Muscle layer of duodenum (tissue), 2 donors: ENCODE data around the gene SESTD1.

Experiments used
- H3K27ac ChIP-seq: one replicate; pipeline ENCODE4 v1.7.0; 2013; ENCODE audit warnings: mild to moderate bottlenecking, low read length
- H3K27me3 ChIP-seq: one replicate; pipeline ENCODE4 v1.7.0; 2013; ENCODE audit warnings: low read depth, mild to moderate bottlenecking, control low read depth, low read length
- H3K36me3 ChIP-seq, 2 donors: one replicate each; pipeline ENCODE4 v1.7.0; 2013; ENCODE audit warnings: low read length in 2 of 2, control low read depth in 1 of 2, mild to moderate bottlenecking in 1 of 2; ENCODE audit not compliant: insufficient read depth in 2 of 2, control insufficient read depth in 1 of 2
- H3K4me1 ChIP-seq, 2 donors: one replicate each; pipeline ENCODE4 v1.7.0; 2013; ENCODE audit warnings: low read length in 2 of 2, mild to moderate bottlenecking in 2 of 2, control low read depth in 1 of 2, moderate library complexity in 1 of 2; ENCODE audit not compliant: insufficient read depth in 2 of 2, control insufficient read depth in 1 of 2
- H3K4me3 ChIP-seq, 2 donors: one replicate each; pipeline ENCODE4 v1.7.0; 2013; ENCODE audit warnings: low read length in 2 of 2, low read depth in 1 of 2, mild to moderate bottlenecking in 1 of 2
- H3K9me3 ChIP-seq, 2 donors: one replicate each; pipeline ENCODE4 v1.7.0; 2013; ENCODE audit warnings: low read length in 2 of 2, control low read depth in 1 of 2, mild to moderate bottlenecking in 1 of 2; ENCODE audit not compliant: control insufficient read depth in 1 of 2
- donor health status: healthy.

Gene SESTD1, protein sequence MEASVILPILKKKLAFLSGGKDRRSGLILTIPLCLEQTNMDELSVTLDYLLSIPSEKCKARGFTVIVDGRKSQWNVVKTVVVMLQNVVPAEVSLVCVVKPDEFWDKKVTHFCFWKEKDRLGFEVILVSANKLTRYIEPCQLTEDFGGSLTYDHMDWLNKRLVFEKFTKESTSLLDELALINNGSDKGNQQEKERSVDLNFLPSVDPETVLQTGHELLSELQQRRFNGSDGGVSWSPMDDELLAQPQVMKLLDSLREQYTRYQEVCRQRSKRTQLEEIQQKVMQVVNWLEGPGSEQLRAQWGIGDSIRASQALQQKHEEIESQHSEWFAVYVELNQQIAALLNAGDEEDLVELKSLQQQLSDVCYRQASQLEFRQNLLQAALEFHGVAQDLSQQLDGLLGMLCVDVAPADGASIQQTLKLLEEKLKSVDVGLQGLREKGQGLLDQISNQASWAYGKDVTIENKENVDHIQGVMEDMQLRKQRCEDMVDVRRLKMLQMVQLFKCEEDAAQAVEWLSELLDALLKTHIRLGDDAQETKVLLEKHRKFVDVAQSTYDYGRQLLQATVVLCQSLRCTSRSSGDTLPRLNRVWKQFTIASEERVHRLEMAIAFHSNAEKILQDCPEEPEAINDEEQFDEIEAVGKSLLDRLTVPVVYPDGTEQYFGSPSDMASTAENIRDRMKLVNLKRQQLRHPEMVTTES

DNA sequence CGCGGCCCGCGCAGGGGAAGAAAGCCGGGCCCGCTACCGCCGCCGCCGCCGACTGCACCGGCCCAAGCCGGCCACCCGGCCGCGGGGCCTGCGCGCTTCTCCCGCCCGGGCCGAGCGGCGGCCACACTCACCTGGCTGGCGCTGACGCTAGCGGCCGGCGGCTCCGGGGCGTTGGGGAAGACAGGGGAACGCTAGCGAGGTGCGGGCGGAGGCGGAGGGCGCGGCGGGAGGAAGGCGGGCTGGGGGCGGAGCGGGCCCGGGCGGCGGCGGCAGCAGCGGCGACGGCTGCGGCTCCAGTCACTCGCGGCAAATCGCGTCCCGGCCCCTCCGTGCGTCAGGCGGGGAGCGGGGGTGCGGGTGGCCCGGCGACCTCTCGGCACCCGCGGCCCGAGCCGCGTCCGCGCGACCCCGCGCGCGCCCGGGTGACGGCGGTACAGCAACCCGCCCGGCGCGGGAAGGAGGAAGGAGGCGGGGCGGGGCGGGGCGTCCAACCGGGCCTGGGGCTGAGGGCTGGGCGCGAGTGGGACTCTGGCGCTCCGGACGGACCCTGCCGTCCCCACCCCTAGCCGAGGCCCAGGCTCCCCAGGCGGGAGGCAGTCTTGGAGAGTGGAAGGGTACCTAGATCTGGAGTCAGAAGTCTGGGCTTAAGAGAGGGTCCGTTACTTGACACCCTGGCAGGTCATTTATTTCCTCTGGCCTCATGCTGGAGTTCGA lies at the start of gene SESTD1:
Gene SESTD1, minus strand, starts transcription at position 465 of the 714 bp plus-strand sequence. CDS start 72,991 bp downstream, outside the sequence.
- Histone ChIP-seq H3K9me3 (no peaks in the 10 kb centered on the region), H3K36me3 (peaks cover 0 to 14% of the 10 kb centered on the region in 2 donors), H3K27ac (peak within 1 kb of the TSS; percentile 80), H3K27me3 (no peaks in the 10 kb centered on the region), H3K4me3 (peak within 1 kb of the TSS; percentile 85 to 86), H3K4me1 (peaks cover 0 to 20% of the 10 kb centered on the region in 2 donors)

- Histone ChIP-seq H3K27ac (no peak overlapping the region), H3K27me3 (no peaks in the 10 kb centered on the region), H3K9me3 (no peaks in the 10 kb centered on the region), H3K4me3 (no peak overlapping the region), H3K36me3 (no peaks in the 10 kb centered on the region), H3K4me1 (peaks cover 0 to 5% of the 10 kb centered on the region in 2 donors)
Measured at GRCh38 chr2:179313057-179313456, 48.4 kb upstream of the SESTD1 start.

DNA sequence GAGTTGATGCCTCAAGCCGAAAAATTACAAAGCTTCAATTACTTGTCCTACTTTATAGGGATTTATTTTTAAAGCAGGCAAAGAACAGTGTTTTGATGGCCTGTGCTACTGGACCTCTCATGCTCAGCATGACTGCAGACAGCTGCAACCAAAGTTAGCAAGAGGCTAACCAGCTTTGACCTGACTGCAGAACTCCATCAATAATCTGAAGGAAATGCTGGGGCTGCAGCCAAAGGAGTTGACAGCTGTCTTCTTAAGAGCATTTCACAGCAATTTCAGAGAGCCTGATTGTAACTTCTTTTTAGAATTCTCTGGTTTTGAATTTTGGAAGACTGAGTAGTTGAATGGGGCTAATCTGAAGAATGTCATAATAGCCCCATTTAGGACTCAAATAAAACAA lies 46.5 kb upstream of the SESTD1 start:
- no peak overlapping the region for H3K27ac ChIP-seq

DNA sequence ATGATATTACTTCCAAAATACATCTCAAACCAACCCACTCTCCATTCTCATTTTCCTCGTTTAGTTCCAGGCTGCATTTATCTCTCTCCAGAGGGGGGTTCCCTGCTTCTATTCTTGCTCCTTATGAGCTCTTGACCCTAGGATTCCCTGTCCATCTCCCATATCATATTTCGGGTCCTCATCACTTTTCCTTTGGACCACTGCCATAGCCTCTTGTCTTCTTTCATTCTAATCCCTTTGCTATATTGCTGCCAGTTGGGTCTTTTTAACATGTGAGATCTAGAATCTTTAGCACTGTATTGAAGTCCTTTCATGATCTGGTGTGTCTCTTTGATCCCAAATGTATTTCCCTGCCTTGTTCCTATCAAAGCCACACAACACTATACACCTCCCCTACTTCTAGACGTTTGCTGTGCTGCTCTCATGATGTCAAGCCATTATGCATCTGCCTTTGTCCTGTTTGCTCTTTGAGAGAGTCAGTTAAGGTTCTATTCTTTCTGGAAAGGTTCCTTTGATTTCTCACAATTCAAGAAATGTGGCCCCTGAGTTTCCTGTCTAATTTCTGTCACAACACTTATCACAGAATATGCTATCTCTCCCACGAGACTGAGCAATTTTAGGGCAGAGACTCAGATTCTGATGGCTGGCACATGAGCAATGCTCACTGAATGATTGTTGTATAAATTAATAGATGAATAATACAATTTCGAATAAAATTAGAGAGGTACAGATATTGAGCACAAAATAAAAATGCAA lies 43.2 kb upstream of the SESTD1 start:
- peaks cover 0 to 5% of the 10 kb centered on the region in 2 donors for H3K4me1 ChIP-seq
- no peak overlapping the region for H3K4me3 ChIP-seq
- H3K27me3 ChIP-seq, result no peaks in the 10 kb centered on the region
- no peaks in the 10 kb centered on the region for H3K9me3 ChIP-seq
- no peak overlapping the region for H3K27ac ChIP-seq
- H3K36me3 ChIP-seq, result no peaks in the 10 kb centered on the region

More for the DNA sequence above, 46.5 kb upstream of the SESTD1 start:
- H3K27me3 ChIP-seq, result no peaks in the 10 kb centered on the region
- no peak overlapping the region for H3K4me3 ChIP-seq
- peaks cover 0 to 5% of the 10 kb centered on the region in 2 donors for H3K4me1 ChIP-seq
- H3K9me3 ChIP-seq, result no peaks in the 10 kb centered on the region
- H3K36me3 ChIP-seq, result no peaks in the 10 kb centered on the region

GRCh38 chr2:179305125-179305524 lies 40.5 kb upstream of the SESTD1 start:
- Histone ChIP-seq H3K4me1 (no peaks in the 10 kb centered on the region), H3K27me3 (no peaks in the 10 kb centered on the region), H3K9me3 (no peaks in the 10 kb centered on the region), H3K27ac (no peak overlapping the region), H3K36me3 (no peaks in the 10 kb centered on the region), H3K4me3 (no peak overlapping the region)

DNA sequence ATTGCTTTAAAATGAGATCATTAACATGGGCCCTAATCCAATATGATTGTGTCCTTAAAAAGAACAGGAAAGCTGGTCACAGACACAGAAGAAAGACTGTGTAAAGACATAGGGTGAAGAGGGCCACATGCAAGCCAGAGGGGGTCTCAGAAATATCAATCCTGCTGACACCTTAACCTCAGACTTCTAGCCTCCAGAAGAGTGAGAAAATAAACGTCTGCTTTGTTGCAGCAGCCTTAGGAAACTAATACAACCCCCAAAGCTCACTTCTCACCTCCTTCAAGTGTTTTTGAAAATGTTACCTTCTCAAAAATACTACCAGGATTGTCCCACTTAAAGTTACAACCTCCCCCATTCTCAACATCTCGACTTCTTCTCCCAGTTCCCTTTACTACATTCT lies 39.8 kb upstream of the SESTD1 start:
- H3K27me3 ChIP-seq, result no peaks in the 10 kb centered on the region
- H3K36me3 ChIP-seq, result no peaks in the 10 kb centered on the region
- H3K4me1 ChIP-seq, result no peaks in the 10 kb centered on the region
- H3K27ac ChIP-seq, result no peak overlapping the region
- H3K9me3 ChIP-seq, result no peaks in the 10 kb centered on the region
- no peak overlapping the region for H3K4me3 ChIP-seq

GRCh38 chr2:179302764-179303571 lies 38.3 kb upstream of the SESTD1 start:
- Histone ChIP-seq H3K27me3 (no peaks in the 10 kb centered on the region), H3K9me3 (no peaks in the 10 kb centered on the region), H3K27ac (no peak overlapping the region), H3K36me3 (no peaks in the 10 kb centered on the region), H3K4me1 (no peaks in the 10 kb centered on the region), H3K4me3 (no peak overlapping the region)

- no peaks in the 10 kb centered on the region for H3K9me3 ChIP-seq
- H3K27ac ChIP-seq, result no peak overlapping the region
- H3K4me1 ChIP-seq, result no peaks in the 10 kb centered on the region
- H3K27me3 ChIP-seq, result no peaks in the 10 kb centered on the region
- H3K4me3 ChIP-seq, result no peak overlapping the region
- no peaks in the 10 kb centered on the region for H3K36me3 ChIP-seq
Measured at GRCh38 chr2:179302149-179302548, 37.5 kb upstream of the SESTD1 start.

DNA sequence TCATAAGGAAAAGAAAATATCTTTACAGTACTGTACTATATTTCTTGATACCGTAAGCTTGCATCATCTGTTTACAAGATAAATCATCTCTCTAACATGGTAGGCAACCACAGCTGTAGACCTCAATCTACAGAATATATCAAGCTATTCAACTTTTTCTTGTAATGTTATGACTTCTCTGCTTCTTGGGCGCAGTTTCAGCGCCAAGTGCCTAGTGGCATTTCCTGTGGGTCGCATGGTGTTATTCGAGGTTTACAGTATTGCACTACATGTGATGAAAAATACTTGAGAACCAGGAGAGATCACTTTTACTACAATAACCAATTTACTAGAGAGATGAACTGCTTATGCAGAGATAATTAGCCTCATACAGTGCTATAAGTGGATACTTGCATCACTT lies 34.0 kb upstream of the SESTD1 start:
- Histone ChIP-seq H3K4me1 (no peaks in the 10 kb centered on the region), H3K4me3 (no peak overlapping the region), H3K9me3 (no peaks in the 10 kb centered on the region), H3K27me3 (no peaks in the 10 kb centered on the region), H3K36me3 (no peaks in the 10 kb centered on the region), H3K27ac (no peak overlapping the region)

GRCh38 chr2:179297927-179298326 lies 33.3 kb upstream of the SESTD1 start:
- Histone ChIP-seq H3K27ac (no peak overlapping the region), H3K36me3 (no peaks in the 10 kb centered on the region), H3K27me3 (no peaks in the 10 kb centered on the region), H3K9me3 (no peaks in the 10 kb centered on the region), H3K4me1 (no peaks in the 10 kb centered on the region), H3K4me3 (no peak overlapping the region)
